NCI-H446 (cell line): ENCODE results near the gene RETREG3.
"Not testable (repeated sequence)": the region's sequence is repeated elsewhere in the genome, so short reads cannot be mapped to it uniquely, and the experiment has no call there.

Source experiments
- DNase-seq, 2 experiments: peaks; one replicate each; lab custom pipeline; 2025; lab: John Stamatoyannopoulos, UW

RETREG3 gene

GRCh38 chr17:42609182-42609813 is at the start of gene RETREG3, which contains the start of gene TUBG1:
RETREG3 (minus strand) TSS chr17:42609374; CDS start chr17:42609324, 50 bp downstream.
TUBG1 (plus strand) TSS chr17:42609683; CDS start chr17:42609738, 55 bp downstream.
- DNase-seq: peak; percentile 95 to 99

- DNase-seq: no peak
Measured at GRCh38 chr17:42657824-42658588, 48.8 kb upstream of the RETREG3 start.

- DNase-seq: no peak
Measured at GRCh38 chr17:42655528-42655927, 46.4 kb upstream of the RETREG3 start.

- no peak for DNase-seq
Measured at GRCh38 chr17:42653179-42654124, 44.3 kb upstream of the RETREG3 start.

GRCh38 chr17:42651392-42651791 is 42.2 kb upstream of the RETREG3 start:
- DNase-seq: no peak

GRCh38 chr17:42647778-42648177 is 38.6 kb upstream of the RETREG3 start:
- no peak for DNase-seq

GRCh38 chr17:42642336-42642735 is 33.2 kb upstream of the RETREG3 start:
- no peak for DNase-seq

GRCh38 chr17:42640121-42640520 is 30.9 kb upstream of the RETREG3 start:
- no peak for DNase-seq

GRCh38 chr17:42639525-42640113 is 30.4 kb upstream of the RETREG3 start:
- DNase-seq: no peak

- DNase-seq: no peak
Measured at GRCh38 chr17:42632949-42633444, 23.8 kb upstream of the RETREG3 start.

GRCh38 chr17:42629411-42630009 is 20.3 kb upstream of the RETREG3 start:
- DNase-seq: no peak

- DNase-seq: not testable (repeated sequence)
Measured at GRCh38 chr17:42627032-42627764, 18.0 kb upstream of the RETREG3 start.

GRCh38 chr17:42623732-42624596 is 14.8 kb upstream of the RETREG3 start:
- no peak for DNase-seq

- no peak for DNase-seq
Measured at GRCh38 chr17:42623271-42623670, 14.1 kb upstream of the RETREG3 start.

- DNase-seq: not testable (repeated sequence)
Measured at GRCh38 chr17:42621987-42622386, 12.8 kb upstream of the RETREG3 start.

- no peak for DNase-seq
Measured at GRCh38 chr17:42618442-42619150, 9.4 kb upstream of the RETREG3 start.

GRCh38 chr17:42617956-42618431 is 8.8 kb upstream of the RETREG3 start:
- DNase-seq: peak in 1 of 2 experiments; percentile 2

GRCh38 chr17:42613699-42614295 is 4.6 kb upstream of the RETREG3 start:
- DNase-seq: no peak
